ENCODE measurements around the gene GPANK1. TPM values are rescaled to one million over a fixed set of nuclear protein-coding genes. Genes with fewer than 3 reads are reported as not detected.

Gene GPANK1
- total and polyA plus RNA-seq, 10 of the 15 experiments (the other 5 are each of a cell fraction or from before 2014, with no cell fraction given), result 11.7 to 36.3 (median 17.5) TPM

DNA sequence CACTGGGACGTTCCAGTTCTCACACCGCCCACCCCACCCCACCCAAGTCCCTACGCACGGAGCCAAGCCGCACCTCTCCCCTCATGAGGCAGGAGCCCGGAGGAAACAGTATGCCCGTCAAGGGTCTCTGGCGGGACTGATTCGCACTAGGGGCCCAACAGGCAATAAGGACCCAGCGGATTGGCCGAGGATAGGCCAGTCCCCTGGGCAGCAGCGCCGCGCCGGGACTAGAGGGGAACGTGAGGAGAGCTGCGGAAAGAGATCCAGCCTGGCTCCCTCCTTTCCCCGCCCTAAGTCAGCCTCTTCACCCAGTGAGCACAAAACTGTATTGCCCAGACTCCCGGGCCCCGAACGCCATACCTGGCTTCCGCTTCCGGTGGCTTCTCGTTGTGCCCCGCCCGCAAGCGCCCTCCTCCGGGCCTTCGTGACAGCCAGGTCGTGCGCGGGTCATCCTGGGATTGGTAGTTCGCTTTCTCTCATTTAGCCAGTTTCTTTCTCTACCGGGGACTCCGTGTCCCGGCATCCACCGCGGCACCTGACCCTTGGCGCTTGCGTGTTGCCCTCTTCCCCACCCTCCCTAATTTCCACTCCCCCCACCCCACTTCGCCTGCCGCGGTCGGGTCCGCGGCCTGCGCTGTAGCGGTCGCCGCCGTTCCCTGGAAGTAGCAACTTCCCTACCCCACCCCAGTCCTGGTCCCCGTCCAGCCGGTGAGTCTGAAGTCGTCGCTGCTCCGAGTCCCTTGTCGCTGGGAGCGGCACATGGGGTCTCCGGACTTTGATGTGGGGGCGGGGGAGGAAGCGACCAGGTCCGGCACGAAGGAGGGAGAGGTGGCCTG, 922 bp upstream of the GPANK1 start, which contains the start of gene CSNK2B (continued):
- TF ChIP-seq RELA (IDR thresholded peaks at IDR 0.05; ENCODE audit: borderline replicate concordance, partially characterized antibody) (no peak), IRF4 (IDR thresholded peaks at IDR 0.05; ENCODE audit: low read depth, low read length) (no peak), TCF3 (IDR thresholded peaks at IDR 0.05; ENCODE audit: borderline replicate concordance, insufficient read depth, low read depth, low read length) (no peak), MAX (IDR thresholded peaks at IDR 0.05; ENCODE audit: low read depth, low read length) (peak; percentile 14; the same call in 1 of the 2 replicates), SREBF1 (IDR thresholded peaks at IDR 0.05; ENCODE audit: low read length) (peak; percentile 79), BMI1 (IDR thresholded peaks at IDR 0.05; ENCODE audit: borderline replicate concordance) (no peak), NFIC (IDR thresholded peaks at IDR 0.05; ENCODE audit: low read depth, low read length) (no peak), POU2F2 (IDR thresholded peaks at IDR 0.05; ENCODE audit: borderline replicate concordance, low read depth, low read length) (peak; percentile 60; the same call in 2 of the 3 replicates), RELB (IDR thresholded peaks at IDR 0.05; ENCODE audit: low read depth) (peak; percentile 32; the same call in 1 of the 2 replicates), SMC3 (IDR thresholded peaks at IDR 0.05; ENCODE audit: borderline replicate concordance, low read length) (no peak), TCF12 (IDR thresholded peaks at IDR 0.05; ENCODE audit: low read depth, low read length) (peak; percentile 19; the same call in 1 of the 2 replicates), STAT1 (conservative IDR thresholded peaks at IDR 0.05) (no peak), ZNF217 (IDR thresholded peaks at IDR 0.05) (no peak), TAF1 (IDR thresholded peaks at IDR 0.05; ENCODE audit: borderline replicate concordance, low read depth, low read length) (peak; percentile 73), ATF7 (IDR thresholded peaks at IDR 0.05; ENCODE audit: low read depth) (no peak), SP1 (IDR thresholded peaks at IDR 0.05; ENCODE audit: low read depth, low read length) (peak; percentile 59), YBX1 (IDR thresholded peaks at IDR 0.05) (no peak), SRF (IDR thresholded peaks at IDR 0.05; ENCODE audit: low read depth in 2 of 2, low read length in 2 of 2) (peak; percentile 90 to 94), BACH1 (IDR thresholded peaks at IDR 0.05; ENCODE audit: borderline replicate concordance) (no peak; the same call in 1 of the 2 replicates), MLLT1 (IDR thresholded peaks at IDR 0.05) (0 out of 2 replicates have a peak, but pooled peaks have one; percentile 13), SIX5 (IDR thresholded peaks at IDR 0.05; ENCODE audit: low read depth, low read length, severe bottlenecking) (peak; percentile 93), STAT3 (IDR thresholded peaks at IDR 0.05; ENCODE audit: low read depth, low read length) (no peak)
- TF ChIP-seq, protein P1, sequence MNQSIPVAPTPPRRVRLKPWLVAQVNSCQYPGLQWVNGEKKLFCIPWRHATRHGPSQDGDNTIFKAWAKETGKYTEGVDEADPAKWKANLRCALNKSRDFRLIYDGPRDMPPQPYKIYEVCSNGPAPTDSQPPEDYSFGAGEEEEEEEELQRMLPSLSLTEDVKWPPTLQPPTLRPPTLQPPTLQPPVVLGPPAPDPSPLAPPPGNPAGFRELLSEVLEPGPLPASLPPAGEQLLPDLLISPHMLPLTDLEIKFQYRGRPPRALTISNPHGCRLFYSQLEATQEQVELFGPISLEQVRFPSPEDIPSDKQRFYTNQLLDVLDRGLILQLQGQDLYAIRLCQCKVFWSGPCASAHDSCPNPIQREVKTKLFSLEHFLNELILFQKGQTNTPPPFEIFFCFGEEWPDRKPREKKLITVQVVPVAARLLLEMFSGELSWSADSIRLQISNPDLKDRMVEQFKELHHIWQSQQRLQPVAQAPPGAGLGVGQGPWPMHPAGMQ (IDR thresholded peaks at IDR 0.05; ENCODE audit: borderline replicate concordance), result no peak
- TF ChIP-seq, protein P2, sequence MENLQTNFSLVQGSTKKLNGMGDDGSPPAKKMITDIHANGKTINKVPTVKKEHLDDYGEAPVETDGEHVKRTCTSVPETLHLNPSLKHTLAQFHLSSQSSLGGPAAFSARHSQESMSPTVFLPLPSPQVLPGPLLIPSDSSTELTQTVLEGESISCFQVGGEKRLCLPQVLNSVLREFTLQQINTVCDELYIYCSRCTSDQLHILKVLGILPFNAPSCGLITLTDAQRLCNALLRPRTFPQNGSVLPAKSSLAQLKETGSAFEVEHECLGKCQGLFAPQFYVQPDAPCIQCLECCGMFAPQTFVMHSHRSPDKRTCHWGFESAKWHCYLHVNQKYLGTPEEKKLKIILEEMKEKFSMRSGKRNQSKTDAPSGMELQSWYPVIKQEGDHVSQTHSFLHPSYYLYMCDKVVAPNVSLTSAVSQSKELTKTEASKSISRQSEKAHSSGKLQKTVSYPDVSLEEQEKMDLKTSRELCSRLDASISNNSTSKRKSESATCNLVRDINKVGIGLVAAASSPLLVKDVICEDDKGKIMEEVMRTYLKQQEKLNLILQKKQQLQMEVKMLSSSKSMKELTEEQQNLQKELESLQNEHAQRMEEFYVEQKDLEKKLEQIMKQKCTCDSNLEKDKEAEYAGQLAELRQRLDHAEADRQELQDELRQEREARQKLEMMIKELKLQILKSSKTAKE (IDR thresholded peaks at IDR 0.05; ENCODE audit: low read depth, poor library complexity, severe bottlenecking), result no peak

Data from GM12878 (cell line).